NCI-H1048 (cell line): Measurements from ENCODE around the gene INHA.

Experiments used
- DNase-seq: peaks from one replicate; lab custom pipeline; 2025; lab: John Stamatoyannopoulos, UW

The INHA gene

GRCh38 chr2:219540784-219541504 lies 31.2 kb upstream of the INHA start:
- no peak for DNase-seq

- peak; percentile 62 for DNase-seq
Measured at GRCh38 chr2:219541611-219542180, 30.4 kb upstream of the INHA start.

GRCh38 chr2:219542931-219543595 lies 29.0 kb upstream of the INHA start:
- DNase-seq = no peak

- peak; percentile 93 for DNase-seq
Measured at GRCh38 chr2:219543596-219544358, 28.3 kb upstream of the INHA start, which contains the start of the genes CHPF and TMEM198. TSS of gene CHPF (minus strand) at chr2:219543809. CDS start at chr2:219543538, 271 bp downstream. TSS of gene TMEM198 (plus strand) at chr2:219544028. CDS start at chr2:219544728, 700 bp downstream.

- DNase-seq = no peak
Measured at GRCh38 chr2:219544567-219544966, 27.5 kb upstream of the INHA start.

- no peak for DNase-seq
Measured at GRCh38 chr2:219545295-219545942, 26.7 kb upstream of the INHA start.

- no peak for DNase-seq
Measured at GRCh38 chr2:219545943-219546352, 26.2 kb upstream of the INHA start.

GRCh38 chr2:219547621-219548020 lies 24.5 kb upstream of the INHA start:
- no peak for DNase-seq

- no peak for DNase-seq
Measured at GRCh38 chr2:219548990-219549389, 23.1 kb upstream of the INHA start.

GRCh38 chr2:219549619-219550018 lies 22.5 kb upstream of the INHA start:
- DNase-seq = no peak

GRCh38 chr2:219551441-219552381 lies 20.4 kb upstream of the INHA start:
- no peak for DNase-seq

- DNase-seq = peak; percentile 52
Measured at GRCh38 chr2:219552382-219553167, 19.5 kb upstream of the INHA start.

GRCh38 chr2:219553168-219553417 lies 19.0 kb upstream of the INHA start:
- no peak for DNase-seq

- DNase-seq = no peak
Measured at GRCh38 chr2:219553463-219553963, 18.6 kb upstream of the INHA start.

GRCh38 chr2:219554350-219554749 lies 17.8 kb upstream of the INHA start:
- no peak for DNase-seq

- no peak for DNase-seq
Measured at GRCh38 chr2:219555956-219556355, 16.2 kb upstream of the INHA start.

- no peak for DNase-seq
Measured at GRCh38 chr2:219556413-219556812, 15.7 kb upstream of the INHA start.

- no peak for DNase-seq
Measured at GRCh38 chr2:219557320-219557719, 14.8 kb upstream of the INHA start.

GRCh38 chr2:219557791-219558785 lies 14.0 kb upstream of the INHA start:
- no peak for DNase-seq
